Adrenal gland (tissue), 5 donors: ENCODE results near the gene VSIG4.

Experiments used
- POLR2A ChIP-seq, 2 donors: fragments of 450-650 bp; IDR thresholded peaks; one replicate each; pipeline ENCODE4 v1.6.1; 2017; ENCODE audit warnings: antibody characterized with exemption in 2 of 2, mild to moderate bottlenecking in 2 of 2, moderate library complexity in 1 of 2
- TF ChIP-seq, protein P1 (sequence below), 6 experiments: fragments of 450-650 bp in 4 of 6; fragments of 200-600 bp in 2 of 6; sonication (generic) in 1 of 6; IDR thresholded peaks; 1 replicate in 5 of 6; 2 replicates in 1 of 6; pipeline versions ENCODE4 v1.5.1 to v1.8.0; 2016 to 2021; ENCODE audit warnings: antibody characterized with exemption in 6 of 6, mild to moderate bottlenecking in 2 of 6, moderate library complexity in 1 of 6
- donor health status: DM: no; HTN: no; CAD: no.

- TF ChIP-seq, protein P1, sequence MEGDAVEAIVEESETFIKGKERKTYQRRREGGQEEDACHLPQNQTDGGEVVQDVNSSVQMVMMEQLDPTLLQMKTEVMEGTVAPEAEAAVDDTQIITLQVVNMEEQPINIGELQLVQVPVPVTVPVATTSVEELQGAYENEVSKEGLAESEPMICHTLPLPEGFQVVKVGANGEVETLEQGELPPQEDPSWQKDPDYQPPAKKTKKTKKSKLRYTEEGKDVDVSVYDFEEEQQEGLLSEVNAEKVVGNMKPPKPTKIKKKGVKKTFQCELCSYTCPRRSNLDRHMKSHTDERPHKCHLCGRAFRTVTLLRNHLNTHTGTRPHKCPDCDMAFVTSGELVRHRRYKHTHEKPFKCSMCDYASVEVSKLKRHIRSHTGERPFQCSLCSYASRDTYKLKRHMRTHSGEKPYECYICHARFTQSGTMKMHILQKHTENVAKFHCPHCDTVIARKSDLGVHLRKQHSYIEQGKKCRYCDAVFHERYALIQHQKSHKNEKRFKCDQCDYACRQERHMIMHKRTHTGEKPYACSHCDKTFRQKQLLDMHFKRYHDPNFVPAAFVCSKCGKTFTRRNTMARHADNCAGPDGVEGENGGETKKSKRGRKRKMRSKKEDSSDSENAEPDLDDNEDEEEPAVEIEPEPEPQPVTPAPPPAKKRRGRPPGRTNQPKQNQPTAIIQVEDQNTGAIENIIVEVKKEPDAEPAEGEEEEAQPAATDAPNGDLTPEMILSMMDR (IDR thresholded peaks at IDR 0.05), result no peak
- no peak for TF ChIP-seq POLR2A (IDR thresholded peaks at IDR 0.05)
These were observed 31.4 kb downstream of the VSIG4 start for GRCh38 chrX:66008328-66008970.
